ENCODE results near the gene AHDC1.
A peak's percentile ranks its signal among the peaks of the same experiment; 100 is the strongest.
"Not testable (repeated sequence)": the region's sequence is repeated elsewhere in the genome, so short reads cannot be mapped to it uniquely, and the experiment has no call there.

The AHDC1 gene

DNA sequence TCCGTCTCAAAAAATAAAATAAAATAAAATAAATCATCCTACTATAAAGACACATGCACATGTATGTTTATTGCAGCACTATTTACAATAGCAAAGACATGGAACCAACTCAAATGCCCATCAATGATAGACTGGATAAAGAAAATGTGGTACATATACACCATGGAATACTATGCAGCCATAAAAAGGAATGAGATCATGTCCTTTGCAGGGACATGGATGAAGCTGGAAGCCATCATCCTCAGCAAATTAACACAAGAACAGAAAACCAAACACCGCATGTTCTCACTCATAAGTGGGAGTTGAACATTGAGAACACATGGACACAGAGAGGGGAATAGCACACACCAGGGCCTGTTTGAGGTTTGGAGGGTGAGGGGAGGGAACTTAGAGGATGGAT, 102.8 kb downstream of the AHDC1 start:
- not testable (repeated sequence) for ATAC-seq
- peak; percentile 34; the same call in 1 of the 2 replicates for TF ChIP-seq ZNF8 (CRISPR knock-in tag; IDR thresholded peaks at IDR 0.05)

DNA sequence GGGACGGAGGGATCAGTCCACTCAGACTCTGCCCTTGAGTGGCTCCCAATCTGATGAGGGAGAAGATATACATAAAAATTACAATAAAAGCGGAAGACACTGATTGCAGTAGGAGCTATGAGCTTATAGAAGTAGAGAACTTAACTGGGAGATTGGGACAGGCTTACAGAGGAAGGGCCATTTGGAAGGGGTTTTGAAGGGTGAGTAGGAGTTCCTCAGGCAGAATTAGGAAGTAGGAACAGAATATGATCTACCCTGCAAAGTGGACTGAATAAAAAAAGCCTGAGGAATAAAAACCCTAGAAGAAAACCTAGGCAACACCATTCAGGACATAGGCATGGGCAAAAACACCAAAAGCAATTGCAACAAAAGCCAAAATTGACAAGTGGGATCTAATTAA, 104.8 kb downstream of the AHDC1 start:
- ATAC-seq = no peak
- TF ChIP-seq ZFP3 (CRISPR knock-in tag; IDR thresholded peaks at IDR 0.05) (peak; percentile 98), ZNF70 (CRISPR knock-in tag; IDR thresholded peaks at IDR 0.05) (no peak)

DNA sequence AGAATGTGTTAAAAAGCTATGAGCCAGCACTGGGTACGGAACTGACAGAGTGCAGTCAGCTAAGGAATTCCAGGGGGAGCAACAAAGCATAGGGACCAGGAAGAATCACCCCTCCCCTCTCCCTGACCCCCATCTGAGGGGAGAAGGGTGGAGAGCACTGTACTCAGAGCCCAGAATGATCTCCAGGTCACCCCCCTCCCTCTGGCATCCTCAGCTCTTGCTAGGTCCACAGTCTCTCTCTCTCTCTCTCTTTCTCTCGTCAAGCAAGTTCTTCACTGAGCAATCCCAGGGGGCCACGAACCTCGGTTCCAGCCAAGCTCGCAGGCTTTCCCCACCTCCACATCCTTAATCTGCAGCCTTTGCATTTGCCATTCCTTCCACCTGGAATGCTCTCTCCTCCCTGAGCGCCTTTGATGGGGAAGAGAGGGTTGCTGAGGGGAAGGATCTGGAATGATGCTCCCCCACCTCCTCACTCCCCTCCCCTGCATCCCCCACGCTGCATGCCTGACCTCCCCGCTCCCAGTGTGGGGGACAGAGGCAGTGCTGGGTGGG, 107.3 kb downstream of the AHDC1 start:
- no peak for TF ChIP-seq SNAI2 (CRISPR knock-in tag; IDR thresholded peaks at IDR 0.05)
- TF ChIP-seq, protein P1, sequence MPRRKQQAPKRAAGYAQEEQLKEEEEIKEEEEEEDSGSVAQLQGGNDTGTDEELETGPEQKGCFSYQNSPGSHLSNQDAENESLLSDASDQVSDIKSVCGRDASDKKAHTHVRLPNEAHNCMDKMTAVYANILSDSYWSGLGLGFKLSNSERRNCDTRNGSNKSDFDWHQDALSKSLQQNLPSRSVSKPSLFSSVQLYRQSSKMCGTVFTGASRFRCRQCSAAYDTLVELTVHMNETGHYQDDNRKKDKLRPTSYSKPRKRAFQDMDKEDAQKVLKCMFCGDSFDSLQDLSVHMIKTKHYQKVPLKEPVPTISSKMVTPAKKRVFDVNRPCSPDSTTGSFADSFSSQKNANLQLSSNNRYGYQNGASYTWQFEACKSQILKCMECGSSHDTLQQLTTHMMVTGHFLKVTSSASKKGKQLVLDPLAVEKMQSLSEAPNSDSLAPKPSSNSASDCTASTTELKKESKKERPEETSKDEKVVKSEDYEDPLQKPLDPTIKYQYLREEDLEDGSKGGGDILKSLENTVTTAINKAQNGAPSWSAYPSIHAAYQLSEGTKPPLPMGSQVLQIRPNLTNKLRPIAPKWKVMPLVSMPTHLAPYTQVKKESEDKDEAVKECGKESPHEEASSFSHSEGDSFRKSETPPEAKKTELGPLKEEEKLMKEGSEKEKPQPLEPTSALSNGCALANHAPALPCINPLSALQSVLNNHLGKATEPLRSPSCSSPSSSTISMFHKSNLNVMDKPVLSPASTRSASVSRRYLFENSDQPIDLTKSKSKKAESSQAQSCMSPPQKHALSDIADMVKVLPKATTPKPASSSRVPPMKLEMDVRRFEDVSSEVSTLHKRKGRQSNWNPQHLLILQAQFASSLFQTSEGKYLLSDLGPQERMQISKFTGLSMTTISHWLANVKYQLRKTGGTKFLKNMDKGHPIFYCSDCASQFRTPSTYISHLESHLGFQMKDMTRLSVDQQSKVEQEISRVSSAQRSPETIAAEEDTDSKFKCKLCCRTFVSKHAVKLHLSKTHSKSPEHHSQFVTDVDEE (CRISPR knock-in tag; IDR thresholded peaks at IDR 0.05) = no peak
- TF ChIP-seq ZFP3 (CRISPR knock-in tag; IDR thresholded peaks at IDR 0.05) = no peak
- TF ChIP-seq ZFP30 (CRISPR knock-in tag; IDR thresholded peaks at IDR 0.05) = no peak
- TF ChIP-seq BACH2 (CRISPR knock-in tag; IDR thresholded peaks at IDR 0.05; ENCODE audit: borderline replicate concordance) = no peak

DNA sequence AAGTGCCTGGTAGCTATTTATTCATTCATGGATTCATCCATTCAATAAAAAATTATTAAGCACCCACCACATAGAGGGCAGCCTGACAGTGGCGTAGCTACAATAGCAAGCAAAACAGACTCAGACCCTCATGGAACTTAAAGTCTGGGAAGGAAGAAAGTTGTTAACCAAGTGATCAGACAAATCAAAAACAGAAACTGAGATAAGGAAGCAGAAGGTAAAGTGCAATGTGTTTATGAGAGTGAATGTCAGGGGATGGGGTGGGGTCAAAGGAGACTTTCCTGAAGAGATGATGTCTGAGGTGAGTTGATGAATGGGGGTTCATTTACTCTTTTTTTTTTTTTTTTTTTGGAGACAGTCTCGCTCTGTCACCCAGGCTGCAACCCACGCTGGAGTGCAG, 111.1 kb downstream of the AHDC1 start:
- ATAC-seq = no peak

More for the DNA sequence above, 107.3 kb downstream of the AHDC1 start:
- ATAC-seq = peak; percentile 83

DNA sequence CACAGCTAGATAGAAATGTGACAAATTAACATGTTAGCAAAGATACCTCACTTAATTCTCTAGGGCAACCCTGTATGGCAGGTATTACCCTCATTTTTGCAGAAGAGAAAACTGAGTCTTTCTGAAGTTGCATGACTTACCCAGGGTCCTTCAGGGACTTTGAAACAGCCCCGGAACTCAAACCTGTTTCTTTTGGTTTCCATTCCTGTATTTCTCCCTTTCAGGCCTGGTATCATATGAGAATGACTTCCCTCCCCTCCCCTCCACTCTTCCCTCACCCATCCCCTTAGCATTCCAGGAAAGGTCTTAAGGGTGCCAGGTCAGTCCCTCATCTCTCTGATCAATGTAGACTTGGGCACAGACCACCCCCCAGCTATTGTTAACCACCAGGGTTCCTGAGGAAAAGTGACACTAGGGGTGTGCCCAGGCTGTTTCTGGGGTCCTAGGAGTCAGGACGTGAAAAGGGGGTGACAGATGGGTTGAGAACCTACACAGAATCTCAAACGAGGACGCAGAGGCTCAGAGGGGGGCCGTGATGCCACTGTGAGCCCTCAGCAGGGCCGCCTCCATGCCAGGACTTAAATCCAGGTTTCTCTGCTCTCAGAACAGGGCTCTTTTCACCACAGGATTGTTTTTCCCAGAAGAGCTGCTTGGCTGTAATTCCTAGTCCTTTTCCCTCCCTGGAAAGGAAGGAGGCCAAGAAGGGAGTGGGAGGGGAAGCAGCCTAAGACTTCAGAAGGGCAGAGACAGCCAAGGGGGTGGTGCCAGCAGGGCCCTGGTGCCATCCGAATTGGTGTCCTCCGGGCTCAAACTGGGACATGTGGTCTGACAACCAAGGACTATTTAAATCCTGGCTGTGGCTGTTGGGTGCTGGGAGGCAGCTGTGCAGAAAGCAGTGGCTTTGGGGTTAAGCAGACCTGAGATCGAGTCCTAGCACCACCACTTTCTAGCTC, 111.9 kb downstream of the AHDC1 start:
- ATAC-seq = no peak
- TF ChIP-seq ZC3H10 (CRISPR knock-in tag; IDR thresholded peaks at IDR 0.05) (no peak), ZNF70 (CRISPR knock-in tag; IDR thresholded peaks at IDR 0.05) (no peak), CSDC2 (CRISPR knock-in tag; IDR thresholded peaks at IDR 0.05) (no peak), ISL1 (CRISPR knock-in tag; IDR thresholded peaks at IDR 0.05) (no peak), ZNF565 (CRISPR knock-in tag; conservative IDR thresholded peaks at IDR 0.05; ENCODE audit: low read depth) (no peak), BACH2 (CRISPR knock-in tag; IDR thresholded peaks at IDR 0.05; ENCODE audit: borderline replicate concordance) (no peak), ESRRG (CRISPR knock-in tag; IDR thresholded peaks at IDR 0.05) (no peak), RARB (CRISPR knock-in tag; IDR thresholded peaks at IDR 0.05) (no peak), SNAI2 (CRISPR knock-in tag; IDR thresholded peaks at IDR 0.05) (no peak), OSR1 (CRISPR knock-in tag; IDR thresholded peaks at IDR 0.05) (no peak), TCF4 (CRISPR knock-in tag; IDR thresholded peaks at IDR 0.05; ENCODE audit: borderline replicate concordance) (no peak), ZFP3 (CRISPR knock-in tag; IDR thresholded peaks at IDR 0.05) (no peak)
- TF ChIP-seq, protein P2, sequence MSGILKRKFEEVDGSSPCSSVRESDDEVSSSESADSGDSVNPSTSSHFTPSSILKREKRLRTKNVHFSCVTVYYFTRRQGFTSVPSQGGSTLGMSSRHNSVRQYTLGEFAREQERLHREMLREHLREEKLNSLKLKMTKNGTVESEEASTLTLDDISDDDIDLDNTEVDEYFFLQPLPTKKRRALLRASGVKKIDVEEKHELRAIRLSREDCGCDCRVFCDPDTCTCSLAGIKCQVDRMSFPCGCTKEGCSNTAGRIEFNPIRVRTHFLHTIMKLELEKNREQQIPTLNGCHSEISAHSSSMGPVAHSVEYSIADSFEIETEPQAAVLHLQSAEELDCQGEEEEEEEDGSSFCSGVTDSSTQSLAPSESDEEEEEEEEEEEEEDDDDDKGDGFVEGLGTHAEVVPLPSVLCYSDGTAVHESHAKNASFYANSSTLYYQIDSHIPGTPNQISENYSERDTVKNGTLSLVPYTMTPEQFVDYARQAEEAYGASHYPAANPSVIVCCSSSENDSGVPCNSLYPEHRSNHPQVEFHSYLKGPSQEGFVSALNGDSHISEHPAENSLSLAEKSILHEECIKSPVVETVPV (CRISPR knock-in tag; IDR thresholded peaks at IDR 0.05) = no peak
- TF ChIP-seq, protein P3, sequence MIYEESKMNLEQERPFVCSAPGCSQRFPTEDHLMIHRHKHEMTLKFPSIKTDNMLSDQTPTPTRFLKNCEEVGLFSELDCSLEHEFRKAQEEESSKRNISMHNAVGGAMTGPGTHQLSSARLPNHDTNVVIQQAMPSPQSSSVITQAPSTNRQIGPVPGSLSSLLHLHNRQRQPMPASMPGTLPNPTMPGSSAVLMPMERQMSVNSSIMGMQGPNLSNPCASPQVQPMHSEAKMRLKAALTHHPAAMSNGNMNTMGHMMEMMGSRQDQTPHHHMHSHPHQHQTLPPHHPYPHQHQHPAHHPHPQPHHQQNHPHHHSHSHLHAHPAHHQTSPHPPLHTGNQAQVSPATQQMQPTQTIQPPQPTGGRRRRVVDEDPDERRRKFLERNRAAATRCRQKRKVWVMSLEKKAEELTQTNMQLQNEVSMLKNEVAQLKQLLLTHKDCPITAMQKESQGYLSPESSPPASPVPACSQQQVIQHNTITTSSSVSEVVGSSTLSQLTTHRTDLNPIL (CRISPR knock-in tag; IDR thresholded peaks at IDR 0.05; ENCODE audit: low read depth) = no peak
- TF ChIP-seq, protein P1 (CRISPR knock-in tag; IDR thresholded peaks at IDR 0.05) = no peak

More for the DNA sequence above, 111.1 kb downstream of the AHDC1 start:
- TF ChIP-seq TCF4 (CRISPR knock-in tag; IDR thresholded peaks at IDR 0.05; ENCODE audit: borderline replicate concordance) (no peak), OSR1 (CRISPR knock-in tag; IDR thresholded peaks at IDR 0.05) (no peak), GLIS3 (CRISPR knock-in tag; IDR thresholded peaks at IDR 0.05) (no peak), ZFP3 (CRISPR knock-in tag; IDR thresholded peaks at IDR 0.05) (no peak), SNAI2 (CRISPR knock-in tag; IDR thresholded peaks at IDR 0.05) (no peak)

Data from SK-N-SH treated with all-trans-retinoic acid at 6 μM for 48 hours (cell line).